Islet precursor cell (in vitro differentiated cells): Measurements from ENCODE around the gene ABLIM3.

Experiments used
- DNase-seq: peaks from one replicate; pipeline ENCODE4 v3.0.0-alpha.2; 2018

Gene ABLIM3

GRCh38 chr5:149141224-149141956 lies at the start of gene ABLIM3:
Gene ABLIM3 (plus strand): TSS chr5:149141493. CDS start chr5:149142096, 603 bp downstream.
- DNase-seq, result peak; percentile 81

- no peak for DNase-seq
Observed at GRCh38 chr5:149093625-149094024, 47.7 kb upstream of the ABLIM3 start.

DNA sequence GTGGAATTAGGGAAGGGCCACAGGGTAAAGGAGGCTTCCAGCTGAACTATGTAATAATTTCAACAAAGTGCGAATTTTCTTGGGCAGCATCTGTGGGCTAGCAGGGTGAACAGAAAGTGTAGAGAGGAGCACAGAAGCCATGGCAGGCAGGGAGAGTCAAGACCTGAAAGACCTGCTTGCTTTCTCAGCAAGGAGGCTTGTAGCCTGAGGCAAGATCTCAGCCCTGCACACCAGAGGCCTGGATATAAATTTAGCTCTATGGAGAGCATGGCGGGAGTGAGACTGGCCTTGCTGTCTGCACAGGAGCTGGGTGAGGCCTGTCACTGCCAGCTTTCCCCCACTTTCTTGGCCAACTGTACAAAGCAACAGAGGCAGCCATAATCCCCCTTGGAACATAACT lies 46.3 kb upstream of the ABLIM3 start:
- DNase-seq, result peak; percentile 85

DNA sequence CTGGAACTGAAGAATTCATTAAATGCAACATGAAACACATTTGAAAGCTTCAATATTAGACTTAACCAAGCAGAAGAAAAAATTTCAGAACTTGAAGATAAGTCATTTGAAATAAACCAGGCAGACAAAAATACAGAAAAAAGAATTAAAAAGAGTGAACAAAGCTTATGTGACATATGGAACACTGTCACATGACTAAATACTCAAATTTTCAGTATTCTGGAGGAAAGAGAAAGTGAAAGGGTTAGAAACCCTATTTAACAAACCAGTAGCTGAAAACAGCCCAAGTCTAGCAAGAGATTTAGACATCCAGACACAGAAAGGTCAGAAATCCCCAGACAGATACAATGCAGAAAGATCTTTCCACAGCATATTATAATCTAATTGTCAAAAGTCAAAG lies 41.4 kb upstream of the ABLIM3 start:
- DNase-seq, result no peak

DNA sequence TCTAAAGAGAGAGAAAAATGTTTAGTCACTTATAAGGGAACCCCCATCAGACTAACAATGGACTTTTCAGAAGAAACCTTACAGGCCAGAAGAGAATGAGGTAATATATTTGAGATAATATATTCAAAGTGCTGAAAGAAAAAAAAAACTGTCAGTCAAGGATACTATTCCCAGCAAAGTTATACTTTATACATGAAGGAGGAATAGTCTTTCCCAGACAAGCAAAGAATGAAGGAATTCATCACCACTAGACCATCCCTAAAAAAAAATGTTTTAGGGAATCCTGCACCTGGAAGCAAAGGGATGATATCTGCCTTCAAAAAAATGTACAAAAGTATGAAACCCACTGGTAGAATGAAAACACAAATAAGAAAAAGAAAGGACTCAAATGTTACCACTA lies 41.0 kb upstream of the ABLIM3 start:
- no peak for DNase-seq

- no peak for DNase-seq
Observed at GRCh38 chr5:149108651-149109280, 32.5 kb upstream of the ABLIM3 start.

- no peak for DNase-seq
Observed at GRCh38 chr5:149110406-149110805, 30.9 kb upstream of the ABLIM3 start.

GRCh38 chr5:149113669-149114068 lies 27.6 kb upstream of the ABLIM3 start:
- DNase-seq, result no peak

- peak; percentile 90 for DNase-seq
Observed at GRCh38 chr5:149114403-149115312, 26.6 kb upstream of the ABLIM3 start.

- DNase-seq, result no peak
Observed at GRCh38 chr5:149117970-149118369, 23.3 kb upstream of the ABLIM3 start.

DNA sequence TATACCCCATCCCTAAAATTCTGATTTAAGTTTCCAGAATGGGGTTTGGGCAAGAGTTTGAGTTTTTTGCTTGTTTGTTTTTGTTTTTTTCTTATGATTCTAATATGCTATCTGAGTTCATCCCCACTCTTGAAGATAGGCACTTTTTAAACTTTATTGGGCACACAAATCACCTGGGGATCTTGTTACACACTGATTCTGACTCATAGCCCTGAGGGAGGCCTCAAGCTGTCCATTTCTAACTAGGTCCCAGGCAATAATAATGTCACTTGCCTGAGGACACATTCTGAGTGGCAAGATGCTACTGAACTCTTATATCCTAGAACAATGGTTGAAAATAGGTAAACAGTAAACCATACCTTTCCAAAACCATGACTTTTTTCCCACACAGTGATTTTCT lies 22.8 kb upstream of the ABLIM3 start:
- DNase-seq, result no peak

- DNase-seq, result no peak
Observed at GRCh38 chr5:149121145-149121544, 20.1 kb upstream of the ABLIM3 start.

DNA sequence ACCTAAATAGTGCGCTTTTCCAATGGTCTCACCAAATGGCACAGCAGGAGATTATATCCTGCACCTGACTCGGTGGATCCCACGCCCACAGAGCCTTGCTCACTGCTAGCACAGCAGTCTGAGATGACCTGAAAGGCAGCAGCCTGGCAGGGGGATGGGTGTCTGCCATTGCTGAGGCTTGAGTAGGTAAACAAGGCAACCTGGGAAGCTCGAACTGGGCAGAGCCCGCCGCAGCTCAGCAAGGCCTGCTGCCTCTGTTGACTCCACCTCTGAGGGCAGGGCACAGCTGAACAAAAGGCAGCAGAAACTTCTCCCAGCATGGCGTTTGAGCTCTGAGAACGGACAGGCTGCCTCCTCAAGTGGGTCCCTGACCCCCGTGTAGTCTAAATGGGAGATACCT lies 18.1 kb upstream of the ABLIM3 start:
- DNase-seq, result no peak

GRCh38 chr5:149125386-149125891 lies 15.9 kb upstream of the ABLIM3 start:
- DNase-seq, result peak; percentile 92

DNA sequence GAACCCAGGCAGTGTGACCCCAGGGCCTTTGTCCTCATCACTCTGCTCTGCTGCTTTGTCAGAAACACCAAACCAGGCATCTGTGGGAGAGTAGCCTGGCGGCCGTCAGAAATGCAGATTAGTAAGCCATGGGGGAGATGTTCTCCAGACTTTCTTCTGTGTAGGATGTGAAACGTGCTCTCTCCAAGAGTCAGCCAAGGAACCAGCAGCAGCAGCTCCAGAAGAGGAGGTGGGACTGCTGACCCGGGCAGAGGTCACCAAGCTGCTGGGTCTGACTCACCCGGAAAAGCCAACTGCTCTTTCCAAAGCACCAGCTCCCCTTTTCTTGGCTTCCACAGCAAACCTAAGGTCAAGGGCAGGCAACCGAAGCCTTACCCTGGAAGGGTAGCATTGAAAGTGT lies 14.4 kb upstream of the ABLIM3 start:
- DNase-seq, result peak; percentile 81

DNA sequence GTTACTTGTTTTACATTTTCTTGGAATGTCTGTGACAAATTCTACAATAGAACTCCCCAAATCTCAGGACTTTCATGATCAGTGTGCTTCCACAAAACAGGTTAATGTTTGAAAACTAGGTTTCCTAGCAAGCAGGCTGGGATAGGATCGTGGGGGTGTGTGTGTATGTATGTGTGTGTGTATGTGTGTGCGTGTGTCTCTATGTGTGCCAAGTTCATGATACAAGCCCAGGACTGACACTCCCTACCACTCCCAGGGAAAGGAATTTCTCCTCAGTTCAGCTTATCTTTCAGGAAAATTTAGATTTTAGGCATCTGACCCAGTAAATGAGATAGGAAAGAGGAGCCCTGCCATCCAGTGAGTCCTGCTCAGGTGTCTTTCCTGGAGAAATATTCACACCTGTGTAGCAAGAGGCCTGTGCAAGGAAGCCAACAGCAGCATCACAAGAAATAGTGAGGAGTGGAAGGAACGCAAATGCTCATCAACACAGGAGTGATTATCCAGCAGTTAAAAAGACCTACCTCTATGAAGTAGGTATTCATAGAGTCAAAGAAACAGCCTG lies 13.8 kb upstream of the ABLIM3 start:
- no peak for DNase-seq

- DNase-seq, result peak; percentile 78
Observed at GRCh38 chr5:149128023-149128875, 13.0 kb upstream of the ABLIM3 start.

- peak; percentile 76 for DNase-seq
Observed at GRCh38 chr5:149129181-149129580, 12.1 kb upstream of the ABLIM3 start.

GRCh38 chr5:149130121-149130914 lies 11.0 kb upstream of the ABLIM3 start:
- no peak for DNase-seq

- no peak for DNase-seq
Observed at GRCh38 chr5:149132474-149132873, 8.8 kb upstream of the ABLIM3 start.
